Measurements from ENCODE around the gene MACROH2A2. TPM values are rescaled to one million over a fixed set of nuclear protein-coding genes. Genes with fewer than 3 reads are reported as not detected.

MACROH2A2 gene
- total and polyA plus RNA-seq, 10 of the 15 experiments (the other 5 are each of a cell fraction or from before 2014, with no cell fraction given) = 0.14 to 0.24 TPM; not detected in 8

GRCh38 chr10:70145666-70146488 lies 93.2 kb downstream of the MACROH2A2 start (continued):
- TF ChIP-seq IKZF1 (conservative IDR thresholded peaks at IDR 0.05) = peak; percentile 57; the same call in 1 of the 2 replicates
- TF ChIP-seq SMC3 (IDR thresholded peaks at IDR 0.05; ENCODE audit: borderline replicate concordance, low read length) = no peak
- TF ChIP-seq E2F8 (IDR thresholded peaks at IDR 0.05; ENCODE audit: low read depth, partially characterized antibody) = no peak
- no peak; the same call in 1 of the 2 replicates for TF ChIP-seq PAX5 (IDR thresholded peaks at IDR 0.05; ENCODE audit: borderline replicate concordance, low read depth, low read length)
- TF ChIP-seq ZNF687 (IDR thresholded peaks at IDR 0.05) = peak; percentile 64
- TF ChIP-seq HDAC2 (IDR thresholded peaks at IDR 0.05) = no peak
- TF ChIP-seq CEBPZ (IDR thresholded peaks at IDR 0.05; ENCODE audit: low read depth, low read length) = no peak
- no peak for TF ChIP-seq E2F4 (IDR thresholded peaks at IDR 0.05; ENCODE audit: low read depth, low read length)
- peak; percentile 87 to 98 for TF ChIP-seq BHLHE40 (IDR thresholded peaks at IDR 0.05; ENCODE audit: borderline replicate concordance in 1 of 2, low read depth in 2 of 2, low read length in 1 of 2)
- no peak for TF ChIP-seq SIX5 (IDR thresholded peaks at IDR 0.05; ENCODE audit: low read depth, low read length, severe bottlenecking)
- TF ChIP-seq MLLT1 (IDR thresholded peaks at IDR 0.05) = no peak
- TF ChIP-seq NFXL1 (IDR thresholded peaks at IDR 0.05; ENCODE audit: borderline replicate concordance) = peak; percentile 17; the same call in 1 of the 2 replicates
- no peak for TF ChIP-seq HSF1 (IDR thresholded peaks at IDR 0.05; ENCODE audit: low read depth, low read length)

Measured in GM12878 (cell line).